NCI-H524 treated with DMSO at 0.1 percent for 48 hours (cell line): ENCODE results near the gene RASA4B.
A peak's percentile ranks its signal among the peaks of the same experiment; 100 is the strongest.

Experiments used
- DNase-seq: peaks from one replicate; lab custom pipeline; 2025; lab: John Stamatoyannopoulos, UW

The RASA4B gene

GRCh38 chr7:102452451-102452850, 65.1 kb downstream of the RASA4B start:
- no peak for DNase-seq

GRCh38 chr7:102451371-102452054, 66.1 kb downstream of the RASA4B start:
- DNase-seq: no peak

DNA sequence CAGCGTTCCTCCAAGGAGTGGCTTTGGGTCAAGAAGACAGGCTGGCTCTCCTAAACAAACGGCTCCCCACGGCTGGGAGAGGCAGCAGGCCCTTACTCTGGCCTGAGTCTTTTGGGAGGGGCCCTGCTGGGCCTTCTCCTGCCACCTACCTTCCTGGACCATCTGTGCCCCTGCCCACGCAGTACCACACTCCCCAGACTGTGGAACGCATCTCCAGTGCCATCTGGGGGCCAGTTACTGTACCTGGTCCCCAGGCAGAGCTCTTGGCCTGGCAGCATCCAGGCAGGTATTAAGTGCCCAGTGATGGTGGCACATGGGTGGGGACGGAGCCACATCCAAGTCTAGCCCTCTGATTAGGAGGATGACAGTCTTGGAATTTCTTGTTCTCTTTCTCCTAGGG, 67.3 kb downstream of the RASA4B start:
- peak; percentile 7 for DNase-seq

DNA sequence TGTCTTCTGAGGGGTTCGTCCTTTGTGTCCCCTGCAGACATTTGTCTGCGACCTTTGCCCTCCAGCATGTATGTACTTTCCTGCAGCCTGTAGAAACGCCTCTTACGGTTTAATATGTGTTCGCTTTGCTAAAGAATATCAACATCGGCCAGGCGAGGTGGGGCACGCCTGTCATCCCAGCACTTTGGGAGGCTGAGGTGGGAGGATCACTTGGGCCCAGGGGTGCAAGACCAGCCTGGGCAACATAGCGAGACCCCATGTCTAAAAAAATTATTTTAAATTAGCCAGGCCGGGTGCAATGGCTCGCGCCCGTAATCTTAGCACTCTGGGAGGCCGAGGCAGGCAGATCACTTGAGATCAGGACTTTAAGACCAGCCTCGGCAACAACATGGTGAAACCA, 68.4 kb downstream of the RASA4B start:
- no peak for DNase-seq

GRCh38 chr7:102447311-102447710, 70.3 kb downstream of the RASA4B start:
- no peak for DNase-seq

- DNase-seq: no peak
Measured at GRCh38 chr7:102446387-102447156, 71.0 kb downstream of the RASA4B start.

- DNase-seq: no peak
Measured at GRCh38 chr7:102445674-102446071, 71.9 kb downstream of the RASA4B start.

GRCh38 chr7:102444961-102445673, 72.5 kb downstream of the RASA4B start:
- DNase-seq: no peak

- no peak for DNase-seq
Measured at GRCh38 chr7:102439963-102440795, 77.4 kb downstream of the RASA4B start.

DNA sequence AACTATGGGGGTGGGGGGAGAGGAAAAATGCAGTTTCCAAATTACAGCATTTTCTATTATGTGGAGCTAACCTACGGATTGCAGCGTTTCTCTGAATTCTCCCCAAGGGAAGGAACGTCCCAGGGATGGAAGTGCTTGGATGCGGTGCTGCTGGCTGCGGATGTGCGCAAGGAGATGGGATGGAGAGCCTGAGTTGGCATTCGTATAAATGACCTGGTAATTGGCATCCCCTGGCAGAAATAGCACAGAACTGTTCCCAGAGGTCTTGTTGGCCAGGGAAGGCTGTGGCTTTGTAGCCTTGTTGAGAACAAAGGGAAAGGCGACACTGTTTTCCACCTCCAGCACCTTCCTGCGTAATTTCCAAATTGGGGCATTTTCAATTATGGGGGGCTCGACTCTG, 81.5 kb downstream of the RASA4B start:
- no peak for DNase-seq

GRCh38 chr7:102434039-102434486, 83.5 kb downstream of the RASA4B start:
- DNase-seq: no peak

DNA sequence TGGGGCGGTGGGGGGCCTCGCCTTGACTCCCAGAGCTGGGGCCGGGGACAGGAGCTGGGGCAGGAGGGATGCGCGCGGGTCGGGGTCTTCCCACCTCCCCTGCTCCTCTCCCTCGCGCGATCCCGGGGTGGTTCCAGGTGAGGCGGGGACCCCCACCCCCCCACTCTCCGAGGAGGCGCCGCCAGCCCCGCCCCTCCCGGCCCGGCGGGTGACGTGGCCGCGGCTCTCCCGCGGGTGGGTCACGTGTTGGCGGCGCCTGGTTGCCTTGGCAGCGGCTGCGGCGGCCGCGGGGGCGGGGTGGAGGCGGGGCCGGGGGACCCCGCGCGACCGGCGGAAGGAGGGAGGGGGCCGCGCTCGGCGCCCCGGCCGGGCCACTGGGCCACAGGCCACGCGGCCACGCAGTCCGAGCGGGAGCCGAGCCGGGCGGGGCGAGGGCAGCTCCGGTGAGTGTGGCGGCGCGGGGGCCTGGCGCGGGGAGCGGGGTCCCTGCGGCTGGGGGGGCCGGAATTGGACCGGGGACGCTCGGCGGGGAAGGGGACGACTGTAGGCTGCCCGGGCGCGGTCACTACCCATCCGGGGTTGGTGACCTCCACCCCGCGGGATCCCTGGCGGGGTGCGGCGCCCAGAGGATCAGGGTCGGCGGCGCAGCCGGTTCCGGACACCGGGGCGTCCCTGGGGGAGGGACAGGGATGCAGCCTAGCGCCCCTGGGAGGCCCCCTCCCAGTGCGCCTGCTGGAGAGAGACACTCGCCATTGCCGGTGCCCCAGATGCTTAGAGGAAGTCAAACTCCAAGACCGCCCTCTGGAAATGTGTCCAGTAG, 84.1 kb downstream of the RASA4B start, which contains the start of gene ORAI2:
ORAI2 (plus strand) TSS at position 357 of the 820 bp plus-strand sequence. CDS start 5,382 bp downstream, outside the sequence.
- no peak for DNase-seq
